Osteoblast (primary cell): Measurements from ENCODE around the gene GPX4. TPM values are rescaled to one million over a fixed set of nuclear protein-coding genes. Genes with fewer than 3 reads are reported as not detected.
A peak's percentile ranks its signal among the peaks of the same experiment; 100 is the strongest.

Source experiments
- DNase-seq: peaks from one replicate; pipeline ENCODE4 v3.0.0; 2011; ENCODE audit warnings: low spot score, mixed read lengths; ENCODE audit not compliant: insufficient read length; ENCODE audit errors: missing footprints
- H2AFZ ChIP-seq: 2 replicates; pipeline ENCODE4 v1.6.0; 2011; ENCODE audit warnings: mild to moderate bottlenecking, low read length
- H3K27ac ChIP-seq: 2 replicates; pipeline ENCODE4 v1.5.1; 2011; ENCODE audit warnings: mild to moderate bottlenecking, low read depth, low read length, moderate library complexity
- H3K27me3 ChIP-seq: 2 replicates; pipeline ENCODE4 v1.6.0; 2012; ENCODE audit warnings: mild to moderate bottlenecking, control low read depth, inconsistent platforms, low read length, moderate library complexity; ENCODE audit not compliant: insufficient read depth
- H3K36me3 ChIP-seq: 2 replicates; pipeline ENCODE4 v1.5.1; 2011; ENCODE audit warnings: mild to moderate bottlenecking, low read length, control low read depth, moderate library complexity; ENCODE audit not compliant: insufficient read depth
- H3K4me1 ChIP-seq: 2 replicates; pipeline ENCODE4 v1.5.1; 2011; ENCODE audit warnings: mild to moderate bottlenecking, low read length, control low read depth, moderate library complexity; ENCODE audit not compliant: insufficient read depth
- H3K4me2 ChIP-seq: 2 replicates; pipeline ENCODE4 v1.6.0; 2011; ENCODE audit warnings: mild to moderate bottlenecking, low read length; ENCODE audit not compliant: insufficient read depth
- H3K4me3 ChIP-seq: fragments of 200-600 bp; sonication (generic); 3 replicates; pipeline ENCODE4 v1.5.1; 2012; ENCODE audit warnings: mild to moderate bottlenecking, low read length, inconsistent platforms; ENCODE audit not compliant: insufficient read depth
- H3K79me2 ChIP-seq: 2 replicates; pipeline ENCODE4 v1.6.0; 2012; ENCODE audit warnings: mild to moderate bottlenecking, low read length, control low read depth, inconsistent platforms; ENCODE audit not compliant: insufficient read depth
- H3K9me3 ChIP-seq: 2 replicates; pipeline ENCODE4 v1.5.1; 2011; ENCODE audit warnings: low read depth, low read length, control low read depth
- H4K20me1 ChIP-seq: 2 replicates; pipeline ENCODE4 v1.6.0; 2012; ENCODE audit warnings: mild to moderate bottlenecking, low read length, control low read depth; ENCODE audit not compliant: insufficient read depth
- CTCF ChIP-seq: IDR thresholded peaks from 2 replicates; pipeline ENCODE4 v1.5.1; 2011; ENCODE audit warnings: mild to moderate bottlenecking, low read depth, low read length, moderate library complexity; ENCODE audit errors: extremely low read depth
- total RNA-seq: library from RNA; depleted of rRNA; stranded (reverse); fragments of >200 nt; gene quantifications from 2 replicates; pipeline ENCODE4 v1.2.3, GENCODE V29; 2012

The GPX4 gene
- total RNA-seq, 1 donor, result 515 TPM

- no peak for TF ChIP-seq CTCF
- DNase-seq, result no peak
- H3K36me3 ChIP-seq, result peaks cover 58% of the 10 kb centered on the region
- no peak overlapping the region for H3K27ac ChIP-seq
- no peak overlapping the region for H3K4me2 ChIP-seq
- peaks cover 10% of the 10 kb centered on the region for H3K79me2 ChIP-seq
- H3K4me3 ChIP-seq, result no peak overlapping the region
- no peak overlapping the region for H2AFZ ChIP-seq
- H4K20me1 ChIP-seq, result peaks cover 53% of the 10 kb centered on the region
- H3K27me3 ChIP-seq, result no peaks in the 10 kb centered on the region
- H3K4me1 ChIP-seq, result peaks cover 10% of the 10 kb centered on the region
- H3K9me3 ChIP-seq, result no peaks in the 10 kb centered on the region
Measured at GRCh38 chr19:1109697-1110671, 6.2 kb downstream of the GPX4 start.

- Histone ChIP-seq H3K4me3 (no peak overlapping the region), H3K36me3 (peaks cover 57% of the 10 kb centered on the region)
Measured at GRCh38 chr19:1110809-1111640, 7.2 kb downstream of the GPX4 start.

GRCh38 chr19:1111641-1112267 is 8.0 kb downstream of the GPX4 start:
- H3K27me3 ChIP-seq, result no peaks in the 10 kb centered on the region
- no peak overlapping the region for H3K4me3 ChIP-seq
- H3K36me3 ChIP-seq, result peaks cover 58% of the 10 kb centered on the region
- H3K4me1 ChIP-seq, result peaks cover 5% of the 10 kb centered on the region
- peaks cover 10% of the 10 kb centered on the region for H3K79me2 ChIP-seq
- no peaks in the 10 kb centered on the region for H3K9me3 ChIP-seq
- no peak overlapping the region for H2AFZ ChIP-seq
- no peak overlapping the region for H3K27ac ChIP-seq
- TF ChIP-seq CTCF, result no peak
- DNase-seq, result peak; percentile 93
- no peak overlapping the region for H3K4me2 ChIP-seq
- peaks cover 45% of the 10 kb centered on the region for H4K20me1 ChIP-seq

More at GRCh38 chr19:1110809-1111640, 7.2 kb downstream of the GPX4 start:
- DNase-seq, result peak; percentile 92
- Histone ChIP-seq H2AFZ (no peak overlapping the region), H3K4me1 (peaks cover 5% of the 10 kb centered on the region), H3K79me2 (peaks cover 10% of the 10 kb centered on the region), H3K9me3 (no peaks in the 10 kb centered on the region), H3K27me3 (no peaks in the 10 kb centered on the region), H4K20me1 (peaks cover 47% of the 10 kb centered on the region), H3K4me2 (no peak overlapping the region), H3K27ac (no peak overlapping the region)
- no peak for TF ChIP-seq CTCF
